Measurements from ENCODE around the gene BOLA2B.
"Not testable (repeated sequence)": the region's sequence is repeated elsewhere in the genome, so short reads cannot be mapped to it uniquely, and the experiment has no call there.

BOLA2B gene

DNA sequence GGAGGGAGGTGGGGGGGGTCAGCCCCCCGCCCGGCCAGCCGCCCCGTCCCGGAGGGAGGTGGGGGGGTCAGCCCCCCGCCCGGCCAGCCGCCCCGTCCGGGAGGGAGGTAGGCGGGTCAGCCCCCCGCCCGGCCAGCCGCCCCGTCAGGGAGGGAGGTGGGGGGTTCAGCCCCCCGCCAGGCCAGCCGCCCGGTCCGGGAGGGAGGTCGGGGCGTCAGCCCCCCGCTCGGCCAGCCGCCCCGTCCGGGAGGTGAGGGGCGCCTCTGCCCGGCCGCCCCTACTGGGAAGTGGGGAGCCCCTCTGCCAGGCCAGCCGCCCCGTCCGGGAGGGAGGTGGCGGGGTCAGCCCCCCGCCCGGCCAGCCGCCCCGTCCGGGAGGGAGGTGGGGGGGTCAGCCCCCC is 24.1 kb downstream of the BOLA2B start:
- ATAC-seq (replicated peaks); H3K4me3 Mint-ChIP-seq; H3K9me3 Mint-ChIP-seq; H3K27me3 Mint-ChIP-seq; H3K36me3 Mint-ChIP-seq; H3K27ac Mint-ChIP-seq; DNase-seq: not testable (repeated sequence)
- H3K4me1 Mint-ChIP-seq: peaks cover 19 to 31% of the 10 kb centered on the region in 2 donors

DNA sequence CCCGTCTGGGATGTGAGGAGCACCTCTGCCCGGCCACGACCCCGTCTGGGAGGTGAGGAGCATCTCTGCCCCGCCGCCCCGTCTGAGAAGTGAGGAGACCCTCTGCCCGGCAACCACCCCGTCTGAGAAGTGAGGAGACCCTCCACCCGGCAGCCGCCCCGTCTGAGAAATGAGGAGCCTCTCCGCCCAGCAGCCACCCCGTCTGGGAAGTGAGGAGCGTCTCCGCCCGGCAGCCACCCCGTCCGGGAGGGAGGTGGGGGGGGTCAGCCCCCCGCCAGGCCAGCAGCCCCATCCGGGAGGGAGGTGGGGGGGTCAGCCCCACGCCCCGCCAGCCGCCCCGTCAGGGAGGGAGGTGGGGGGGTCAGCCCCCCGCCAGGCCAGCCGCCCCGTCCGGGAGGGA is 24.7 kb downstream of the BOLA2B start:
- not testable (repeated sequence) for H3K9me3 Mint-ChIP-seq; H3K36me3 Mint-ChIP-seq; DNase-seq; ATAC-seq (replicated peaks); H3K27me3 Mint-ChIP-seq; H3K4me3 Mint-ChIP-seq; H3K27ac Mint-ChIP-seq
- peaks cover 19 to 31% of the 10 kb centered on the region in 2 donors for H3K4me1 Mint-ChIP-seq

DNA sequence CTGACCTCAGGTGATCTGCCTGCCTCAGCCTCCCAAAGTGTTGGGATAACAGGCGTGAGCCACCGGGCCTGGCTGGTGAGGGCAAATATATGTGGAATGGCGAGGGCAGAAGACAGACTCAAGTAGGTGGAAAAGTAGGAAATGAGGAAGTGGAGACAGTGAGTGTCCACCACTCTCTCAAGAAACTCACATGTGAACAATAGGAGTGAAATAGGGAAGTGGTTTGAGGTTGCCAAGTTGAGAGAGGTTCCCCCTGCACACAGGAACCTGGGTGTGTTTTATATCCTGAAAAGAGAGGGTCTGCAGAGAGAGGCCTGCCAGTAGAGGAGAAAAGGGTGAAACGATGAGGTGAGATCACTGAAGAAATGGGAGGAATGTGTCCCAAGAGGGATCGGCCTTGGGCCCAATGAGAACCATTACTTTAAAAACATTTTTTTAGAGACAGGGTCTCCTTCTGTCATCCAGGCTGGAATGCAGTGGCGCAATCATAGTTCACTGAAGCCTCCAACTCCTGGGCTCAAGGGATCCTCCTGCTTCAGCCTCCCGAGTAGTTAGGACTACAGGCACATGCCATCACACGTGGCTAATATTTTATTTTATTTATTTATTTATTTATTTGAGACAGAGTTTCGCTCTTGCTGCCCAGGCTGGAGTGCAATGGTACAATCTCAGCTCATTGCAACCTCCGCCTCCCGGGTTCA is 27.1 kb downstream of the BOLA2B start:
- DNase-seq (peak; percentile 42), ATAC-seq (replicated peaks) (peak; percentile 100)
- Mint-ChIP-seq H3K4me1 (peaks cover 19 to 31% of the 10 kb centered on the region in 2 donors), H3K4me3 (peak overlapping the region in 1 of 2 donors; percentile 47), H3K27me3 (no peaks in the 10 kb centered on the region), H3K9me3 (peaks cover 3 to 6% of the 10 kb centered on the region in 2 donors), H3K27ac (peak overlapping the region; percentile 83), H3K36me3 (no peaks in the 10 kb centered on the region)

DNA sequence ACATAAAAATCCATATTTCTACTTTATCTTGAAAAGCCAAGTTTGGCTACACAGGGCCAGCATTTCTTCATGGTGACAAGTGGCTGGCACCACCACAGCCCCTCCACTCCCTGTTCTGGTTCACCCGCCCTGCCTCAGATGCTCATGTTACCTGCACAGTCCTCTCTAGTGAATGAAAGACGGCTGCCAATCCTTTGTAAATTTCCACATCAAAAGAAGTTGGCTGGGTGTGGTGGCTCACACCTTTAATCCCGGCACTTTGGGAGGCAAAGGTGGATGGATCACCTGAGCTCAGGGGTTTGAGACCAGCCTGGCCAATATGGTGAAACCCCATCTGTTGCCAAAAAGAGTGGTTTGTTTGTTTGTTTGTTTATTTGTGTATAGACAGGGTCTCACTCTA is 29.9 kb downstream of the BOLA2B start:
- H3K36me3 Mint-ChIP-seq: no peaks in the 10 kb centered on the region

GRCh38 chr16:30157214-30157613 is 36.3 kb downstream of the BOLA2B start:
- H3K36me3 Mint-ChIP-seq: no peaks in the 10 kb centered on the region
- ATAC-seq (replicated peaks): no peak
- DNase-seq: no peak
- no peak overlapping the region for H3K4me3 Mint-ChIP-seq
- H3K4me1 Mint-ChIP-seq: no peaks in the 10 kb centered on the region
- H3K27me3 Mint-ChIP-seq: no peaks in the 10 kb centered on the region
- no peak overlapping the region for H3K27ac Mint-ChIP-seq
- H3K9me3 Mint-ChIP-seq: no peaks in the 10 kb centered on the region

More for the DNA sequence above, 29.9 kb downstream of the BOLA2B start:
- Mint-ChIP-seq H3K4me3 (no peak overlapping the region), H3K27me3 (no peaks in the 10 kb centered on the region), H3K27ac (no peak overlapping the region), H3K9me3 (peaks cover 3 to 6% of the 10 kb centered on the region in 2 donors), H3K4me1 (peaks cover 19 to 31% of the 10 kb centered on the region in 2 donors)
- DNase-seq (no peak), ATAC-seq (replicated peaks) (no peak)

DNA sequence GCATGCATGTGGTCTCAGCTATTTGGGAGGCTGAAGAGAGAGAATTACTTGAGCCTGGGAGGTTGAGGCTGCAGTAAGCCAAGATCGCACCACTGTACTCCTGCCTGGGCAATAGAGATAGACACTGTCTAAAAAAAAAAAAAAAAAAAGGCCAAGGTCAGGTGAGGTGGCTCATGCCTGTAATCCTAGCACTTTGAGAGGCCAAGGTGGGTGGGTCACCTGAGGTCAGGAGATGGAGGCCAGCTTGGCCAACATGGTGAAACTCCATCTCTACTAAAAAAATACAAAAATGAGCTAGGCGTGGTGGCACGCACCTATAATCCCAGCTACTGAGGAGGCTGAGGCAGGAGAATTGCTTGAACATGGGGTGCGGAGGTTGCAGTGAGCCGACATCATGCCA is 38.3 kb downstream of the BOLA2B start:
- no peaks in the 10 kb centered on the region for H3K36me3 Mint-ChIP-seq
- no peaks in the 10 kb centered on the region for H3K9me3 Mint-ChIP-seq
- H3K27me3 Mint-ChIP-seq: no peaks in the 10 kb centered on the region
- ATAC-seq (replicated peaks): no peak
- H3K4me3 Mint-ChIP-seq: no peak overlapping the region
- DNase-seq: no peak
- H3K27ac Mint-ChIP-seq: no peak overlapping the region
- H3K4me1 Mint-ChIP-seq: peaks cover 0 to 4% of the 10 kb centered on the region in 2 donors

DNA sequence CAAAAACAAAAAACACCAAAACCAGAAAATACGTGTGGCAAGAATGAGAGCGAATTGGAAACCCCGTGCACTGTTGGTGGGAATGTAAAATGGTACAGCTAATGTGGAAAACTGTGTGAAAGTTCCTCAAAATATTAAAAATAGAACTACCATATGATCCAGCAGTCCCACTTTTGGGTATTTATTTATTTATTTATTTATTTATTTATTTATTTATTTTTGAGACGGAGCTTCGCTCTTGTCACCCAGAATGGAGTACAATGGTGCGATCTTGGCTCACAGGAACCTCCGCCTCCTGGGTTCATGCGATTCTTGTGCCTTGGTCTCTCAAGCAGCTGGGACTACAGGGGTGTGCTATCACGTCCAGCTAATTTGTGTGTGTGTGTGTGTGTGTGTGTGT is 40.9 kb downstream of the BOLA2B start:
- H3K4me1 Mint-ChIP-seq: peaks cover 0 to 4% of the 10 kb centered on the region in 2 donors
- H3K27me3 Mint-ChIP-seq: no peaks in the 10 kb centered on the region
- H3K36me3 Mint-ChIP-seq: peaks cover 2 to 4% of the 10 kb centered on the region in 2 donors
- no peak overlapping the region for H3K27ac Mint-ChIP-seq
- DNase-seq: no peak
- no peak overlapping the region for H3K4me3 Mint-ChIP-seq
- peaks cover 0 to 2% of the 10 kb centered on the region in 2 donors for H3K9me3 Mint-ChIP-seq
- ATAC-seq (replicated peaks): no peak

- H3K36me3 Mint-ChIP-seq: peaks cover 2 to 4% of the 10 kb centered on the region in 2 donors
- no peak overlapping the region for H3K27ac Mint-ChIP-seq
- H3K4me3 Mint-ChIP-seq: no peak overlapping the region
- peak in 1 of 2 donors; percentile 31 for ATAC-seq (replicated peaks)
- peaks cover 0 to 4% of the 10 kb centered on the region in 2 donors for H3K4me1 Mint-ChIP-seq
- H3K27me3 Mint-ChIP-seq: no peaks in the 10 kb centered on the region
- H3K9me3 Mint-ChIP-seq: peaks cover 0 to 2% of the 10 kb centered on the region in 2 donors
- no peak for DNase-seq
Measured at GRCh38 chr16:30151091-30151490, 42.4 kb downstream of the BOLA2B start.

DNA sequence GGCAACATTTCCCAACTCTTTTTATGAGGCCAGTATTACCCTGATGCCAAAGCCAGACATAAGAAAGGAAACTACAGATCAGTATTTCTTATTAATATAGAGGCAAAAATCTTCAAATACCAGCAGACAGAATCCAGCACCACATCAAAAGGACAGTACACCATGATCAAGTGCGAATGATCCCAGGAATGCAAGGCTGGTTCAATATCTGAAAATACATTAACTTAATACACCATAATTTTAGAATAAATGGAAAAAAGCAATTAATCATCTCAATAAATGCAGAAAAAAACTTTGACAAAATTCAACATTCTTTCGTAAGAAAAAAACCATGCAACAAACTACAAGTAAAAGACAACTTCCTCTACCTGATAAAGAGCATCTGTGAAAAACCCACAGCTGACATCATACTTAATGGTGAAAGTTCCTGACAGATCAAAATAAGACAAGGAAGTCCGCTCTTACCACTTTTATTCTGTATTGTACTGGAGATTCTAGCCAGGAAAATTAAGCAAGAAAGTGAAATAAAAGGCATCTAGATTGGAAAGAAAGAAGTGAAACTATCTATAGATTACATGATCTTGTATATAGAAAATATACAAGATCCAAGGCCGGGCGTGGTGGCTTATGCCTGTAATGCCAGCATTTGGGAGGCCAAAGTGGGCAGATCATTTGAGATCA is 44.1 kb downstream of the BOLA2B start:
- Mint-ChIP-seq H3K4me3 (no peak overlapping the region), H3K9me3 (peaks cover 0 to 2% of the 10 kb centered on the region in 2 donors), H3K4me1 (peaks cover 0 to 4% of the 10 kb centered on the region in 2 donors), H3K27me3 (no peaks in the 10 kb centered on the region), H3K27ac (no peak overlapping the region), H3K36me3 (peaks cover 2 to 4% of the 10 kb centered on the region in 2 donors)
- ATAC-seq (replicated peaks) (no peak), DNase-seq (no peak)

DNA sequence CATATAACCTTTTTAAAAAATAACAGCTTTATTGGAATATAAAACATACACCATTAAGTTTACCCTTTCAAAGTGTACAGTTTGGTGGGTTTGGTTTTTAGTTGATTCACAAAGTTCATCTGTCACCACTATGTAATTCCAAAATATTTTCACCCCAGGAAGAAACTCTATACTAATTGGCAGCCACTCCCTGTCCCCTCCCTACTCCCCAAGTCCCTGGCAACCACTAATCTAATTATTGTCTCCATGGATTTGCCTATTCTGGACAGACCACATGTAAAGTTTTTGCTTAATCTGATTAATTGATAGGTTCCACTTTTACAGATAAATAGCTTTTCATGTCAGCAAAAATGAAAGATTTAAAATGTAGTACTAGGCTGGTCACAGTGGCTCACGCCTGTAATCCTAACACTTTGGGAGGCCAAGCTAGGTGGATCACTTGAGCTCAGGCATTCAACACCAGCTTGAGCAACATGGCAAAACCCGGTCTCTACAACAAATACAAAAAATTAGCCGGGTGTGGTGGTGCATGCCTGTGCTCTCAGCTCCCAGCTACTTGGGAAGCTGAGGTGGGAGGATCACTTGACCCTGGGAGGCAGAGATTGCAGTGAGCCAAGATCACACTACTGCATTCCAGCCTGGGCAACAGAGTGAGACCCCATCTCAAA is 45.5 kb downstream of the BOLA2B start:
- no peak for DNase-seq
- no peak for ATAC-seq (replicated peaks)
- Mint-ChIP-seq H3K27ac (no peak overlapping the region), H3K27me3 (no peaks in the 10 kb centered on the region), H3K4me3 (no peak overlapping the region), H3K9me3 (peaks cover 0 to 2% of the 10 kb centered on the region in 2 donors), H3K4me1 (peaks cover 0 to 8% of the 10 kb centered on the region in 2 donors), H3K36me3 (peaks cover 2 to 4% of the 10 kb centered on the region in 2 donors)

GRCh38 chr16:30145657-30146056 is 47.8 kb downstream of the BOLA2B start:
- Mint-ChIP-seq H3K27ac (no peak overlapping the region), H3K9me3 (peaks cover 0 to 2% of the 10 kb centered on the region in 2 donors), H3K27me3 (no peaks in the 10 kb centered on the region), H3K4me1 (peaks cover 0 to 5% of the 10 kb centered on the region in 2 donors), H3K36me3 (peaks cover 2 to 4% of the 10 kb centered on the region in 2 donors), H3K4me3 (no peak overlapping the region)
- DNase-seq (no peak), ATAC-seq (replicated peaks) (no peak)

DNA sequence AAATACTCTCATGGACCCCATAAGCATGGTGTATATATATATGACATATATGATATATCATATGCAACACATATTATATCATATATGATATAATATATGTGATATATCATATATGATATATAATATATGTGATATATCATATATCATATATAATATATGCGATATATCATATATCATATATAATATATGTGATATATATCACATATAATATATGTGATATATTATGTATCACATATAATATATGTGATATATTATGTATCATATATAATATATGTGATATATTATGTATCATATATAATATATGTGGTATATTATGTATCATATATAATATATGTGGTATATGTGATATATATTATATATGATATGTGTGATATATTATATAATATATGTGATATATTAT is 48.5 kb downstream of the BOLA2B start:
- peaks cover 3 to 6% of the 10 kb centered on the region in 2 donors for H3K4me1 Mint-ChIP-seq
- no peak for ATAC-seq (replicated peaks)
- H3K9me3 Mint-ChIP-seq: peaks cover 0 to 2% of the 10 kb centered on the region in 2 donors
- H3K36me3 Mint-ChIP-seq: peaks cover 2 to 4% of the 10 kb centered on the region in 2 donors
- no peak overlapping the region for H3K4me3 Mint-ChIP-seq
- H3K27ac Mint-ChIP-seq: no peak overlapping the region
- no peaks in the 10 kb centered on the region for H3K27me3 Mint-ChIP-seq
- DNase-seq: no peak

- H3K27ac Mint-ChIP-seq: no peak overlapping the region
Measured at GRCh38 chr16:30144017-30144416, 49.4 kb downstream of the BOLA2B start.

GRCh38 chr16:30143347-30143702 is 50.1 kb downstream of the BOLA2B start:
- Mint-ChIP-seq H3K4me1 (peaks cover 9% of the 10 kb centered on the region in 2 donors), H3K4me3 (no peak overlapping the region), H3K9me3 (no peaks in the 10 kb centered on the region), H3K27ac (no peak overlapping the region), H3K36me3 (no peaks in the 10 kb centered on the region), H3K27me3 (no peaks in the 10 kb centered on the region)
- DNase-seq: no peak
- no peak for ATAC-seq (replicated peaks)

More at GRCh38 chr16:30144017-30144416, 49.4 kb downstream of the BOLA2B start:
- no peaks in the 10 kb centered on the region for H3K27me3 Mint-ChIP-seq
- ATAC-seq (replicated peaks) (no peak), DNase-seq (no peak)
- no peaks in the 10 kb centered on the region for H3K36me3 Mint-ChIP-seq
- no peaks in the 10 kb centered on the region for H3K9me3 Mint-ChIP-seq
- no peak overlapping the region for H3K4me3 Mint-ChIP-seq
- H3K4me1 Mint-ChIP-seq: peaks cover 9% of the 10 kb centered on the region in 2 donors

Data from stimulated activated naive B cell treated with anti-CD40 and anti-IgM and Interleukin-4, amounts not matched to agents 10 μg/mL and 1 μg/mL and 100 μg/mL, for 72 hours (primary cell).